GM04504 (cell line): ENCODE measurements around the gene B3GNT9.
A peak's percentile ranks its signal among the peaks of the same experiment; 100 is the strongest.
"Not testable (repeated sequence)": the region's sequence is repeated elsewhere in the genome, so short reads cannot be mapped to it uniquely, and the experiment has no call there.

ENCODE experiments used
- DNase-seq: peaks from one replicate; pipeline ENCODE4 v3.0.0-alpha.2; 2012; ENCODE audit warnings: low read depth

B3GNT9 gene

DNA sequence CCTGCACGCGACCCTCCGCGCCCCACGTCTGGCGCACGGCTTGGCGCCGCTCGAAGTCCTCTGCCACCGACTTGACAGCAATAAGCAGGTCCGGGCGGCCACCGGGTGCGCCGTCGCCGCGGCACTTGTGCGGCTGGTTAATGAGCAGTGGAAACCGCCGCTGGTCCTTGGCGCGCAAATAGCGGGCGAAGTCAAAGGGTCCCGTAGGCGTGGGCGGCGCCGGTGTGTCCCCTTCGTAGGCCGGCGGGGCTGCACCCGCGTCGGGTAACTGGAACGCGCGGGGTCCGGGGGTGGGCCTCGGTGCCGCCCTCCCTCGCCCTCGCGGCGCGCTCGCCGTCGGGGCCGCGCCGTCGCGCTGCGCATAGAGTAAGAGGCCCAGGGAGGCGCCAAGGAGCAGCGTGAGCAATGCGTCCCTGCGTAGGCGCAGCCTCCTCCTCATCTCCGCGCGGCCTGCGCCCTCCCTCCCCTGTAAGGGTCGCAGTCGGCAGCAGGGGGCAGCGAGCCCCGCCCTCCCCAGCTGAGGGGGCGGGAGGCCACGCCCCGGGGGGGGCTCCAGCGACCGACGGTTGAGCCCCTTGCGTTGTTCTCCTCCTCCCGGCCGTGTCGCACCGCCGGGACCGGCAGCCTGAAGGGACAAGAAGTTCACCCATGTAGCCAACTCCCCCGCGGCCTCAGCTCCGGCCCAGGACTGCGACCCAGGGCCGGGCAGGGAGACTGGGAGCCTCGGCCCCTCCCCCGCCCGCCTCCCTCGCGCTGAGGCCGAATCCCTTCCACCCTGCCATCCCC lies 558 bp downstream of the B3GNT9 start:
- DNase-seq, result no peak

DNA sequence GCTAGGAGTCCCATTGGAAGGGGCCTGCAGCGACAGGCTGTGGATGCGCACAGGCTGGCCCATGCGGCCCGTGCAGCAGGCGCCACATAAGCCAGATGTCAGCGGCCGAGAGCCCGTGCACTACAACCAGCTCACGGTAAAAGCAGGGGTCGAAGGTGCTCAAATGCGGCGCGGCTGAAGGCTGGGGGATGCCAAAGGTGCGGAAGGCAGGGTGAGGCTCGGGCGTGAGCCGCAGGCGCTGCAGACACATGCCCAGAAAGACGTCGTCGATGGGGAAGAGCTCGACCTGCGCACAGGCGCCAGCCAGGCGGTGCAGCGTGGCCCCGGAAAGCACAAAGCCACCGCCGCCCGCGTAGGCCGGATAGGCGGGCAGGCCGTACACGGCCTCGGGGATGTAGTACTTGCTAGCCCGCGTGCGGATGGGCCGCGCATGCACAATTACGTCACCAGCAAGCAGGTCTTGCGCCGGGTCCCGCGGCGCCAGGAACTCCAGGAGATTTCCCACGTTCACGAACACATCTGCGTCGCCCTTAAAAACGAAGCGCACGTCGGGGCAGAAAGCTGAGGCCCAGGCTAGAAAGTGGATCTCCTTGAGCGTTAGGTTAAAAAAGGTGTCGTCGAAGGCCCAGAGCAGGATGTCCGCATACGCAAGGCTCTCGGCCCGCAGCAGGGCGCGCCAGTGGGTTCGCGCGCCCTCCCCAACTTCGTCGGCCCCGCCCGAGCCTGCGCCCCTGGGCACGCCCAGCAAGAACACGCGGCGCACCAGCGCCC lies 1.3 kb downstream of the B3GNT9 start:
- no peak for DNase-seq

DNA sequence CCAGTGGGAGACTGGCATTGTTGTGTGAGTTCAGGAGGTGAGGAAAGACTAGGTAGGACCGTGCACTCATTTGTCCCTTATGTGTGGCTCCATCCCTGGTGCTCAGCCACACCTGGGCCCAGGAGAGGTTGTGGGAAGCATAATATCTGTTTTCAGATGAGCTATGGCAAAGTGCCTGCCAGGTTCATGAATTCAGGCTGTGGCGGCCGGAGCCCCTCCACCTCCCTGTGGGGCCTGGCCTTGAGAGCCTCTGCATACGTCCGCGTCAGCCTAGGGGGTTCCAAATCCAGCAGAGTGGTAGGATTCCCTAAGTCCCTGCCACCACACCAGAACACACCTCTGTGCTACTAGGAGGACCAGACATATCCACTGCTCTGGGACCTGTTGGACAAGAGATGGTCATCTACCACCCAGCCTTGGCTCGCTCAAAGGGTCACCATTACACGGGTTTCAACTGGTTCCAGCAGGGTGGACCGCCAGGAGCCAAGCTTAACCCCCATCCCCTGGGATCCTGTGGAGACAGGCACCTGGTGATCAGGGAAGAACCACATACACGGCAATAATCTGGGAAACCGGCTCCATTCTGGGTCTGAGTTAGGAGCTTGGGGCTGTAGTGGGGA lies 2.0 kb downstream of the B3GNT9 start:
- DNase-seq, result no peak

DNA sequence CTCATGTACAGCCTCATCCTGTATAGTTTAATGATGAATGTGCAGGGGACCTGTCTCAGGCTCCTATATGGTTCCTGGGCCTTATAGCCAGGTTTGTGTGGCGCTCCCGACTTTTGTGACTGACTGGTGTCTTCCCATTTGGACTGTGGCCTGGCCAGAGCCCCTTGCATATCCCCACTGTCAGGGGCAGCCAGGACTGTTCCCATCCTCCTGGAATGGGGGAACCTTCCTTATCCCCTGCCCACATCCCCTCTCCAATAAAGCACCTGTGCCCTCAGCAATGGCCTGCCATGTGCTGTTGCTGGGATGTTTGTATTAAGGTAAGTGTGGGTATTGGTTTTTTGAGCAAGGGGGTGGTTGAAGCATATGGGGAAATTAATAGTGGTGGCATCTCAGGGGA lies 2.6 kb downstream of the B3GNT9 start:
- no peak for DNase-seq

DNA sequence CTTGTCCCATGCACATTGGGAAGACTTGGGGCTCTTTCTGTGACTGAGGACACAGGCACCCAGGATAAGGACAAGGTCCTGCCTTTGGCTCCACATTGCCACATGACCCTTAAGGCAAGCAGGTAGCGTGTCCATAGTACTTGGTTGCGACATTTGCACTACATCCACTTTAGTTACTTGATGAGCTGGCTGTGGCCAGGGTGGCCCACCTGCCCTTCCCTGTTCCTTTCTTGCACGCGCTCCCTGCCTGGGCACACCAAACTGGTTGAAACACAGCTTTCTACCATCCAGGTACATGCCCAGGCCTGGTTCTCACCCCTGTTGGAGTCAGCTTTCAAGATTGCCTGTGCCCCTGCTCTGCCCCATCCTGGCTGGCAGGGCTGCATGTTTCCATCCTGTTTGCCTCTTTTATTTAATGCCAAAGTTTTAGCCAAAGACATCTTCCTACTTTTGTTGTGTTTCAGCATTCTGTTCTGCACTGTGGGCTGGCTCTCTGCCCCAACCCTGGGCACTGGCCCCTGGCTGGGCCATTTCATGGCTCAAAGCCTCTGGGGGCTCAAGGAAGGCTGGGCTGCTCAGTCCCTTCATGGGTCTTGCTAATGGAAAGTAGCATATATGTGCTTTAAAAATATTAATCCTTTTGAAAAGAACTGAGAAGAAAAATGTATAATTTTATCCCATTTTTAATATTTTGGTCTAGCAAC lies 3.2 kb downstream of the B3GNT9 start:
- DNase-seq, result no peak

DNA sequence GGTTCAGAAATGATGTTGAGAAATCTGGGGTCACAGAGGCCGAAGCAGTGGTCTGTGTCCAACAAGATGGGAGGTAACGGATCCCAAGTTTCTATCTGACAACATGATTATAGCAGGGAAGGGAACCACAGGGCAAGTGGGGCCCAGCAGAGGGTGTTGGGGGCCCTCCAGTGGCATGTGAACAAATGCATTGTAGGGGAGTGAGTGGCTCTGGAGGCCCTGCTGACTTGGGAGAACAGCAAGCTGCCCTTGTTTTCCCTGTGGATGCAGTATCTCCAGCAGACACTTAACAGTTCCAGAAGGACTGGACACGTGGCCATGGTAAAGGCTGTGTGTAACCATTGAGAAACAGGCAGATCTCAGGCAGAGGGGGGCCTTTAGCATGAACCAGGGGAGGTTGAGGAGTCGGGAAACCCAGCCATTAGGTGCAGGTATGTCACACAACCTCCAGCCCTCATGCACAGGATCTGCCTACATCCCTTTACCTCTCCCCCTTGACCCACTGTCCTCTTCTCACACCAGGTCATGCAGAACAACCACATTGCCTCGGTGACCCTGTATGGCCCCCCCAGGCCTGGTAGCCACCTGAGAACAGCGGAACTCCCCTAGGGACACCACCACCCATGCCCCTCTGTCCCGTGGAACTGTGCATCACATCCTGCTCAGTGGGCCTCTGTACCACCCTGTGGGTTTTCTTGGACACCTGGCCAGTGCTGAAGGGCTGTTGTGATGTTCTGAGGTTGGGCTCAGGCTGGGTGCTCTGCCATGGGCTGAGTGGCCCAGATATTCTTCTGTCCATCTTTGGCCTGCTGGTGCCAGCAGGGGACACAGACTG lies 4.1 kb downstream of the B3GNT9 start:
- DNase-seq, result no peak

DNA sequence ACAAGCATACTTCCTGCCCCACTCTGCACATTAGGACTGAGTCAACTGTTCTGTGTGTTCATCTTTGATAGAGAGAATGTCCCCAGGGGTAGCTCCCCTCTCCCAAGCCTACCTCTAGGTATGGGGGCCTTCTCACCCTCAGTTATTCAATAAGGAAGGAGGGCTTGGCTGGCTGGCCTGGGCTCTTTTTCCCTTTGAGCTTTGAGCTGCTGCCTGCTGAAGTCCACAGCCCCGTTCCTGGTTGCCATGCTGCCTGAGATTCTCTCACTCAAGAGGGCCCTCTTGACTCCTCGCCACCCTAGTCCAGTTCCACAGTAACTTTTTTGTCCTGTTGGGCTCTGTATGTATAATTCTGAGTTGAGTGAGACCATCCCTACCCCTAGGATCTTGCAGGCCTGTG lies 5.1 kb downstream of the B3GNT9 start:
- DNase-seq, result no peak

DNA sequence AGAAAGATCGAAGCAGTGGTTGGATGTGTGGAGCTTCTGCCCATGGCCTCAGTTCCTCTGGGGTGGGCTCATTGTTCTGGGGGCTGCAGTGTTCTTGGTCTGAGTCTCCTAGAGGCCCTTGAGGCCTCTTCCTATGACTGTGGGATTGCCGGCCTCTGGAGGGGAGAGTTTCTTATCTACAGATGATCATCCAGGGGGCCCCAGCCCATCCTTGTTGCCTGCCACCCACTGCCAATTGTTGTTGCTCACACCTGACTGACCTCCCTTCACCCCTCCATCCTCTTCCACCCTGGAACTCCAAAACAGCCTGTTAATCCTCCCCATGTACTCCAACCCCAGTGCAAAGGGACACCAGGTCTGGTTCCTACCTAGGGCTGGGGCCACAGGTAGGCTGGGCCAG lies 5.9 kb downstream of the B3GNT9 start:
- DNase-seq, result no peak

DNA sequence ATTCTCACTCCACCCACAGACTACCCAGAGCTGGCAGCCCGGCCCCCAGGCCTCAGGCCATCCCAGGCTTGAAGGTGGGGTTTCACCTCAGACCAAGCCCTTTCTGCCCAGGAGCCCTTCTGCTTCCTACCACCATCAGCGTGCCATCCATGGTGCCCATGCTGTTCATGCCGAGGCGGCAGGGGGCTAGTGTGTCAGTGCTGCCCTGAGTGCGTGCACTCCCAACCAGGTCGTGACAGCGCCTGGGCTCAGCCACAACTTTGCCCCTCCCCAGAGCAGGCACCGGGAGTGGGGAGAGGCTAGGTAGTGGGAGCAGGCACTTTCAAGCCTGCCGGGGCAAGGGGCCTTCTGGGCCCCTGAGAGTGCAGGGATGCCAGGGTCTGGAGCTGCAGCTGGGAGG lies 8.5 kb downstream of the B3GNT9 start:
- DNase-seq, result no peak

DNA sequence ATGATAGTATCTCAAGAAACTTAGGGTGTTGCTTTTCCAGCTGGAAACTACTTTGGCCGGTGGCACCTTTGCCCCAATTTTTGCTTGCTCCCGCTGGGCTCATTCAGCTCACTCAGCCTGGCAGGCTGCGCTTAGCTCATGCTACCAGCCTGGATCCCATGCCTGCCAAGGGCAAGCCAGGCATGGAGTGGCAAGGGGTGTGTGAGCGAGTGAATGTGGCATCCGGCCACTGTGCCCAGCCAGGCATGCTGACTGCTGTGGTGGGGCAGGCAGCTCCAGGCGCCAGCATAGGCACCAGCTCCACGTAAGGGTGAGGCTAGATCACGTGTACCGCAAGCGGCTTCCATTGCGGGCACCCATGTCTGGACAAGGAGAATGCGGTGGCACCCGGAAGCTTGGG lies 9.4 kb downstream of the B3GNT9 start:
- no peak for DNase-seq

DNA sequence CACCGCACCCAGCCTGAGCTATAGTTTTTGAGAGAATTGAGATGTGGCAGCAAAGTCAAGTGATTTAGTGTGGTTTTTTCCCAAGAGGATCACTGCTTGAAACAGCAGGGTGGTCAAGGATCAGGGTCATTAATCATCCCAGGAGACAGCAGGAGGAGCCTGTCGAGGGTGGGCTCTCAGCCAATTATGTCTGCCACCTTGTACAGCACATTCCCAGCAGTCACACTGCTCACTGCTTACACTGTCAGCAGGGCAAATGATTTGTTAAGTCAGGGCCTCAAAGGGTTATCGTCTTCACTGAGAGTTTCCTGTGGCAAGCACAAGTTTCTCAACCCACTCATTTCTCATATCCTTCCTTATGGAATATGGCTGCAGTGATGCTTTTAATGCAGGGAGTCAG lies 13.2 kb downstream of the B3GNT9 start:
- no peak for DNase-seq

DNA sequence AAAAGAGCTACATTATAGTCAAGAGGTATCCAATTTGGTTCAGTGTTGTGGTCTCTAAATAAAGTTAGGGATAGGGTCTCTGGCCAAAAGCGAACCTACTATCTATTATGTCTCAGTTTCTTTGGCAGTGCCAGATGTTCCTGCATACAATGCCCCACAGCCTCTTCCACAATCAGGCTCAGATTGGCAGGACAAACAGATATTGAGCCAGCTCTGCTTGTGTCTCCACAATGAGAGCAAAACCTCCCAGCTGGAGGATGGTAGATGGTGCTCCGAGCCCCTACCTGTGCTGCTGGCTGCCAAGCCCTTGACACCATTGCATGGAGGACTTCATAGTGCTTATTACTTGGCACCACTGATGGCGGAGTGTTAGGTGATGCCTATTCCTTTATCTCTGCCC lies 21.4 kb downstream of the B3GNT9 start:
- DNase-seq, result no peak

DNA sequence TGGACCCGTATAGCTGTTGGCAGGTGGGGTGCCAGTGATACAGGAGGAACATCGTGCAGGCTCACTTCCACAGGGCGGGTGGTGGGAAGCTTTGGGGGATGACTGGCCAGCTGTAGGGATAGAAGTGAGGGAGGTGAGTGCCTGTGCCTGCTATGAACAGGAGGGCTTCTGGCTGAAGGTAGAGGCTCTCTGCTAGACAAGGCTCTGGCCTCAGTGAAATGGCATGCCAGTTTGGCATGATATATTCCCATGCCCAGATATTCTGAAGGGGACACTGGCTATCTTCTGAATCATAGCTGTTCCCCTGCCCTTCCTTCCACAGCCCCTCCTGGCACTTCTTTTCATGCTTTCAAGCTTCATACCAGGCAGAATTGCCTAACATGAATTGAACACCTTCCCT lies 21.9 kb downstream of the B3GNT9 start:
- no peak for DNase-seq

DNA sequence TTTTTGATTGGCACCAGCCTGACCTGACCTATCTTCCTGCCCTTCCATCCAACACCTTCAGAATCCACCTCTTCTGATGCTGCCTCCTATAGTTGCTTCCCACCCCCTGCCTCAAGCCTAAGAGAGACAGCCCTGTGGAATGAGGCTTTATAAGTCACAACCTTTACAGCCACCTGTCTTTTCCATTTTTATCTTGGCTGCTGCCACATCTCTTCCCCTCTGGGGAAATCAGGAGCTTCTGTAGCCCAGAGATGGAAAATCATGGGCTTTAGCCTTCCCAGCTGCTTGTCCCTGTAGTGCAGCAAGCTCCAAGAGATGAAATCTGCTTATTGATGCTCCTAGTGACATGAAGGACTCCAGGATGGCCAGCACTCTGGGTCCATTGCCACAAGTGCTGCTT lies 22.4 kb downstream of the B3GNT9 start:
- DNase-seq, result no peak

DNA sequence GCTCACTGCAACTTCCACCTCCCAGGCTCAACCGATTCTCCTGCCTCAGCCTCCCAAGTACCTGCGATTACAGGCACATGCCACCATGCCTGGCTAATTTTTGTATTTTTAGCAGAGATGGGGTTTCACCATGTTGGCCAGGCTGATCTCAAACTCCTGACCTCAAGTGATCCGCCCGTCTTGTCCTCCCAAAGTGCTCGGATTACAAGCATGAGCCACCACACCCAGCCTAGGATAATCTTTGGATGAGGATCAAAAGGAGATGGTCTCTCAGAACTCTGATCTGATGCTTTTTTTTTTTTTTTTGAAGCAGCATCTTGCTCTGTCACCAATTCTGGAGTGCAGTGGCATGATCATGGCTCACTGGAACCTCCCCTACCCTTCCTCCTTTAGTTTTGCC lies 28.0 kb downstream of the B3GNT9 start:
- DNase-seq, result not testable (repeated sequence)

DNA sequence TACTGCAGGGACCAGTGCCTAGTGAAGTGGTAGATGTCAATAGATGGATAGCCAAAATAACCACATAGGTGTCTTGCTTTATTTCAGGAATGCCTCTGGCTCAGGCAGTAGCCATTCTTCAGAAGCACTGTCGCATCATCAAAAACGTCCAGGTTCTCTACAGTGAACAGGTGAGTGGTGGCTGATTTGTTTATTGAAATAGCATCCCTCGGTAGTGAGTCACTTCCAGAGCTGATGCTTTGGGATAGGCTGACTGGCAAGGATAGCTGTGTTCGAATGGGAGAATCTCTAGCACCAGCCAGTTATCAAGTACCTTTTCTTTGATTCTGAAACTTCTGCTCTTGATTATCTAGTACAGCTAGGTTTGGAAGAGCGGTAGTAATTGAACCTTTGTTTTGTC lies 30.8 kb downstream of the B3GNT9 start:
- no peak for DNase-seq

DNA sequence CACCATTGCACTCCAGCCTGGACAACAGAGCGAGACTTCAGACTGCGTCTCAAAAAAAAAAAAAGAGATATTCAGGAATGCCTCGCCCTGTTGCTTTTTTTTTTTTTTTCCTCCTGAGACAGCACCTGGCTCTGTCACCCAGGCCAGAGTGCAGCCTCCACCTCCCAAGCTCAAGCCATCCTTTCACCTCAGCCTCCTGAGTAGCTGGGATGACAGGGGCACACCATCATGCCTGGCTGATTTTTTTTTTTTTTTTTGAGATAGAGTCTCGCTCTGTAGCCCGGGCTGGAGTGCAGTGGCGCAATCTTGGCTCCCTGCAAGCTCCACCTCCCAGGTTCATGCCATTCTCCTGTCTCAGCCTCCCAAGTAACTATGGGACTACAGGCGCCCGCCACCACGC lies 33.1 kb downstream of the B3GNT9 start:
- no peak for DNase-seq

DNA sequence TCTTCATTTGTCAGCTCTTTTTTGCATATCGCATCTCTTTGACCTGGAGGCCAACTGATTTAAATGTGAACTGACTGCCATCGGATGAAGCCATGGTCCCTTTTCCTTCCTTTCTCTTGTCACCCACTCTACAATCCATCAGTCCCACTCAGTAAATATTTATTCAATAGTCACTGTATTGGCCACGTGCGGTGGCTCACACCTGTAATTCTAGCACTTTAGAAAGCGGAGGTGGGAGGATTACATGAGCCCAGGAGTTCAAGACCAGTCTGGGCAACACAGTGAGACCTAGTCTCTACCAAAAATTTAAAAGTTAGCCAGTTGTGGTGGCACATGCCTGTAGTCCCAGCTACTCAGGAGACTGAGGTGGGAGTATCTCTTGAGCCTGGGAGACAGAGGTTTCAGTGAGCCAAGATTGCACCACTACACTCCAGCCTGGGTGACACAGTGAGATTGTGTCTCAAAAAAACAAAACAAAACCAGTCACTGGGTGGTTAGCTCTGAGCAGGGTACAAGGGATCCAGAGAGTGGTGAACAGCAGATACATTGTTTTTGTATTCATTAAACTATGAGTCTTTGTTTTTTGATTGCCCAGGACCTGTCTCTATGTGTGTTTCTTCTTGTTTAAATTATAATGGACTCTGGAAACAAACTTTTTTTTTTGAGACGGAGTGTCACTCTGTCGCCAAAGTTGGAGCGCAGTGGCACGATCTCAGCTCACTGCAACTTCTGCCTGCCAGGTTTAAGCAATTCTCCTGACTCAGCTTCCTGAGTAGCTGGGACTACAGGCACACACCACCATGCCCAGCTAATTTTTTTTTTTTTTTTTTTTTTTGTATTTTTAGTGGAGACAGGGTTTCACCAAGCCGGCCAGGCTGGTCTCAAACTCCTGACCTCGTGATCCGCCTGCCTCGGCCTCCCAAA lies 34.1 kb downstream of the B3GNT9 start:
- no peak for DNase-seq

DNA sequence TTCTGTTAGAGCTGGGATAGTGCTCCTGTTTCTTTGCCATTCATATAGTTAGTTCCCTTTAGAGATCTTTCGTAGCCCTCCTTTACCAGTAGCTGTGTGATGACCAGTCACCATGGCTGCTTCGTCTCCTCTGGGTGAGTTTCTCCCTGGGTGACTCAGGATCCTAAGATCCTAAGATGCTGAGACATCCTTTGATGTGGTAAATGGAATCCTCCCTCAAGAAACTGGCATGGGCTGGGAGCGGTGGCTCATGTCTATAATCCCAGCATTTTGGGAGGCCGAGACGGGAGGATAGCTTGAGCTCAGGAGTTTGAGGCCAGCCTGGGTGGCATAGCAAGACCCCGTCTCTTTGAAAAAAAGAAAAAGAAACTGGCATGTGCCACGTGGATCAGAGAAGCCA lies 35.2 kb downstream of the B3GNT9 start:
- DNase-seq, result peak; percentile 77

DNA sequence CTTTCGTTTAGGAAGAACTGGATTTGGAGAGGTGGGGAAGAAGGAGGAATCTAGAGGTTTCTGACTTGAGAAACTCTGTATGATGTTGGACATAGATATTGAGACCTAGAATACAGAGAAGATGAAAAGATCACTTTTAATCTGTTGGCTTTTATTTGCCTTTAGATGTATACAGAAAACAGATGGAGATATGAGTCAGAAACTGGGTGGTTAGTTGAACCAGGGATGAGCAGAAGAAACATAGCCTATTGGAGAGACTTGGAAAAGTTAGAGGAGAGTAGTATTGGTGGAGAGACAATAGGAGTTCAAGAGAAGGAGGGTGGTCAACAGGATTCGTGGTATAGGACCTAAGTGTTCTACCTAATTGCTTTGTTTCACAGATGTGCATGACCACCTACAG lies 36.0 kb downstream of the B3GNT9 start:
- no peak for DNase-seq
